Mucosa of stomach (tissue), 1 donor: ENCODE measurements around the gene AMN.

ENCODE experiments used
- H3K27me3 ChIP-seq: one replicate; pipeline ENCODE4 v1.7.0; 2013; ENCODE audit warnings: mild to moderate bottlenecking, low read length; ENCODE audit not compliant: control insufficient read depth, insufficient read depth
- H3K36me3 ChIP-seq: one replicate; pipeline ENCODE4 v1.7.0; 2013; ENCODE audit warnings: low read length; ENCODE audit not compliant: control insufficient read depth, insufficient read depth
- H3K4me1 ChIP-seq: one replicate; pipeline ENCODE4 v1.7.0; 2013; ENCODE audit warnings: mild to moderate bottlenecking, low read length; ENCODE audit not compliant: control insufficient read depth, insufficient read depth
- H3K4me3 ChIP-seq: one replicate; pipeline ENCODE4 v1.7.0; 2013; ENCODE audit warnings: low read length
- H3K9ac ChIP-seq: one replicate; pipeline ENCODE4 v1.7.0; 2013; ENCODE audit warnings: mild to moderate bottlenecking, low read length, moderate library complexity
- H3K9me3 ChIP-seq: one replicate; pipeline ENCODE4 v1.7.0; 2013; ENCODE audit warnings: mild to moderate bottlenecking, low read length, moderate library complexity; ENCODE audit not compliant: control insufficient read depth
- donor health status: Pancreatic carcinoma.

AMN gene

GRCh38 chr14:102927878-102928411 lies 5.5 kb downstream of the AMN start:
- Histone ChIP-seq H3K9me3 (no peaks in the 10 kb centered on the region), H3K9ac (peak overlapping the region; percentile 98), H3K4me1 (peaks cover 61% of the 10 kb centered on the region), H3K27me3 (peaks cover 36% of the 10 kb centered on the region), H3K4me3 (peak overlapping the region; percentile 67), H3K36me3 (no peaks in the 10 kb centered on the region)

GRCh38 chr14:102928412-102929240 lies 6.2 kb downstream of the AMN start:
- Histone ChIP-seq H3K9ac (peak overlapping the region; percentile 98), H3K4me3 (peak overlapping the region; percentile 67), H3K27me3 (peaks cover 29% of the 10 kb centered on the region), H3K36me3 (no peaks in the 10 kb centered on the region), H3K4me1 (peaks cover 55% of the 10 kb centered on the region), H3K9me3 (no peaks in the 10 kb centered on the region)

- Histone ChIP-seq H3K4me3 (peak overlapping the region; percentile 46), H3K9ac (peak overlapping the region; percentile 98), H3K4me1 (peaks cover 46% of the 10 kb centered on the region), H3K9me3 (no peaks in the 10 kb centered on the region), H3K36me3 (no peaks in the 10 kb centered on the region), H3K27me3 (peaks cover 21% of the 10 kb centered on the region)
Measured at GRCh38 chr14:102929241-102930137, 7.0 kb downstream of the AMN start.

GRCh38 chr14:102930138-102930752 lies 7.8 kb downstream of the AMN start:
- H3K4me1 ChIP-seq = peaks cover 45% of the 10 kb centered on the region
- H3K9me3 ChIP-seq = no peaks in the 10 kb centered on the region
- H3K4me3 ChIP-seq = peak overlapping the region; percentile 4
- peaks cover 16% of the 10 kb centered on the region for H3K27me3 ChIP-seq
- H3K9ac ChIP-seq = no peak overlapping the region
- no peaks in the 10 kb centered on the region for H3K36me3 ChIP-seq

- Histone ChIP-seq H3K4me3 (peak overlapping the region; percentile 8), H3K27me3 (peaks cover 16% of the 10 kb centered on the region), H3K36me3 (no peaks in the 10 kb centered on the region), H3K9ac (no peak overlapping the region), H3K4me1 (peaks cover 45% of the 10 kb centered on the region), H3K9me3 (no peaks in the 10 kb centered on the region)
Measured at GRCh38 chr14:102930753-102931579, 8.5 kb downstream of the AMN start.

GRCh38 chr14:102931580-102932285 lies 9.3 kb downstream of the AMN start:
- H3K36me3 ChIP-seq = no peaks in the 10 kb centered on the region
- H3K9ac ChIP-seq = no peak overlapping the region

GRCh38 chr14:102932484-102933248 lies 10.2 kb downstream of the AMN start:
- H3K36me3 ChIP-seq = no peaks in the 10 kb centered on the region
- H3K9me3 ChIP-seq = no peaks in the 10 kb centered on the region
- peaks cover 13% of the 10 kb centered on the region for H3K27me3 ChIP-seq
- H3K4me3 ChIP-seq = no peak overlapping the region
- H3K9ac ChIP-seq = no peak overlapping the region
- H3K4me1 ChIP-seq = peaks cover 33% of the 10 kb centered on the region

More at GRCh38 chr14:102931580-102932285, 9.3 kb downstream of the AMN start:
- H3K27me3 ChIP-seq = peaks cover 16% of the 10 kb centered on the region
- peaks cover 41% of the 10 kb centered on the region for H3K4me1 ChIP-seq
- no peaks in the 10 kb centered on the region for H3K9me3 ChIP-seq
- H3K4me3 ChIP-seq = peak overlapping the region; percentile 8

GRCh38 chr14:102933618-102934231 lies 11.3 kb downstream of the AMN start:
- no peak overlapping the region for H3K9ac ChIP-seq
- no peaks in the 10 kb centered on the region for H3K9me3 ChIP-seq
- H3K4me1 ChIP-seq = peaks cover 28% of the 10 kb centered on the region
- H3K4me3 ChIP-seq = no peak overlapping the region
- H3K36me3 ChIP-seq = no peaks in the 10 kb centered on the region
- peaks cover 11% of the 10 kb centered on the region for H3K27me3 ChIP-seq

- Histone ChIP-seq H3K36me3 (no peaks in the 10 kb centered on the region), H3K4me1 (peaks cover 23% of the 10 kb centered on the region), H3K27me3 (no peaks in the 10 kb centered on the region), H3K9ac (no peak overlapping the region), H3K4me3 (no peak overlapping the region), H3K9me3 (no peaks in the 10 kb centered on the region)
Measured at GRCh38 chr14:102935756-102936155, 13.3 kb downstream of the AMN start.
